Keratinocyte (primary cell): ENCODE measurements around the gene PATL2. TPM values are rescaled to one million over a fixed set of nuclear protein-coding genes. Genes with fewer than 3 reads are reported as not detected.

ENCODE experiments used
- DNase-seq: peaks from one replicate; pipeline ENCODE4 v3.0.0-alpha.2; 2011; ENCODE audit warnings: low read depth, missing footprints, low spot score
- FAIRE-seq: peaks from 2 replicates; lab custom pipeline; 2011; peaks lifted over from hg19 to GRCh38; lab: Jason Lieb, UNC
- H2AFZ ChIP-seq: 2 replicates; pipeline ENCODE4 v1.6.0; 2012; ENCODE audit warnings: low read length, control low read depth, inconsistent platforms; ENCODE audit not compliant: control insufficient read depth
- H3K27ac ChIP-seq: 2 replicates; pipeline ENCODE4 v1.5.1; 2011; ENCODE audit warnings: low read length; ENCODE audit not compliant: control insufficient read depth, insufficient read depth
- H3K27me3 ChIP-seq: 3 replicates; pipeline ENCODE4 v1.6.0; 2011; ENCODE audit warnings: low read length; ENCODE audit not compliant: control insufficient read depth, insufficient read depth; ENCODE audit errors: extremely low read depth
- H3K36me3 ChIP-seq, 2 experiments: 2 replicates in 1 of 2; 3 replicates in 1 of 2; pipeline ENCODE4 v1.5.1; 2011; ENCODE audit warnings: low read length in 2 of 2, mild to moderate bottlenecking in 1 of 2; ENCODE audit not compliant: control insufficient read depth in 2 of 2, insufficient read depth in 2 of 2; ENCODE audit errors: extremely low read depth in 1 of 2
- H3K4me1 ChIP-seq: 3 replicates; pipeline ENCODE4 v1.5.1; 2011; ENCODE audit warnings: low read length; ENCODE audit not compliant: control insufficient read depth, insufficient read depth; ENCODE audit errors: extremely low read depth
- H3K4me2 ChIP-seq: 3 replicates; pipeline ENCODE4 v1.6.0; 2011; ENCODE audit warnings: low read depth, low read length; ENCODE audit not compliant: control insufficient read depth, insufficient read depth; ENCODE audit errors: extremely low read depth
- H3K4me3 ChIP-seq, 3 experiments: fragments of 200-600 bp in 1 of 3; sonication (generic) in 1 of 3; 2 replicates in 2 of 3; 3 replicates in 1 of 3; pipeline ENCODE4 v1.5.1; 2011 to 2016; ENCODE audit warnings: low read length in 3 of 3, mild to moderate bottlenecking in 3 of 3, control low read depth in 2 of 3, inconsistent platforms in 1 of 3, low read depth in 1 of 3, mixed read lengths in 1 of 3, mixed run types in 1 of 3, moderate library complexity in 1 of 3; ENCODE audit not compliant: control insufficient read depth in 2 of 3, insufficient read depth in 2 of 3; ENCODE audit errors: extremely low read depth in 1 of 3
- H3K79me2 ChIP-seq: 2 replicates; pipeline ENCODE4 v1.6.0; 2012; ENCODE audit warnings: low read length; ENCODE audit not compliant: control insufficient read depth, insufficient read depth
- H3K9ac ChIP-seq: 3 replicates; pipeline ENCODE4 v1.6.0; 2011; ENCODE audit warnings: low read length; ENCODE audit not compliant: control insufficient read depth, insufficient read depth; ENCODE audit errors: extremely low read depth
- H3K9me1 ChIP-seq: 3 replicates; pipeline ENCODE4 v1.6.0; 2011; ENCODE audit warnings: low read length; ENCODE audit not compliant: control insufficient read depth, insufficient read depth; ENCODE audit errors: extremely low read depth
- H3K9me3 ChIP-seq: 2 replicates; pipeline ENCODE4 v1.5.1; 2012; ENCODE audit warnings: low read depth, low read length; ENCODE audit not compliant: control insufficient read depth
- H4K20me1 ChIP-seq: 3 replicates; pipeline ENCODE4 v1.6.0; 2011; ENCODE audit warnings: low read length; ENCODE audit not compliant: control insufficient read depth, insufficient read depth; ENCODE audit errors: extremely low read depth
- EZH2 ChIP-seq: IDR thresholded peaks from one replicate; pipeline ENCODE4 v1.6.1; 2012; ENCODE audit warnings: inconsistent platforms, mild to moderate bottlenecking, low read length, moderate library complexity
- dilution Hi-C: fragments of 300-500 bp; cut with MboI; formaldehyde crosslinking; loops from one replicate; pipeline ENCODE4 v1.7.0; 2020; ENCODE audit warnings: low sequenced_read_pairs; ENCODE audit not compliant: extremely low pct_ligation_motif_present
- polyA plus RNA-seq, 5 experiments: library from polyadenylated mRNA; depleted of rRNA in 3 of 5; stranded (reverse) in 3 of 5; stranded (forward) in 1 of 5; unstranded in 1 of 5; fragments of >200 nt; gene quantifications; 1 replicate in 1 of 5; 2 replicates in 3 of 5; 3 replicates in 1 of 5; pipeline versions ENCODE4 v1.2.1 to v1.2.3, GENCODE V29; 2011 to 2012; ENCODE audit warnings: missing spikeins in 2 of 5, low read depth in 1 of 5, low replicate concordance in 1 of 5
- TF ChIP-seq, protein P1 (sequence below), 3 experiments: IDR thresholded peaks in 1 of 3; conservative IDR thresholded peaks in 1 of 3; optimal IDR thresholded peaks in 1 of 3; 2 replicates in 2 of 3; 3 replicates in 1 of 3; pipeline versions ENCODE3 to v1.5.1; 2011; ENCODE audit warnings: low read length in 3 of 3, mild to moderate bottlenecking in 3 of 3, moderate library complexity in 2 of 3, control low read depth in 1 of 3, inconsistent platforms in 1 of 3; ENCODE audit not compliant: insufficient read depth in 2 of 3; ENCODE audit errors: extremely low read depth in 1 of 3

PATL2 gene
- polyA plus RNA-seq, 1 donor (not counting 4 experiments of a cell fraction or from before 2014, with no cell fraction given) = 0.46 TPM

DNA sequence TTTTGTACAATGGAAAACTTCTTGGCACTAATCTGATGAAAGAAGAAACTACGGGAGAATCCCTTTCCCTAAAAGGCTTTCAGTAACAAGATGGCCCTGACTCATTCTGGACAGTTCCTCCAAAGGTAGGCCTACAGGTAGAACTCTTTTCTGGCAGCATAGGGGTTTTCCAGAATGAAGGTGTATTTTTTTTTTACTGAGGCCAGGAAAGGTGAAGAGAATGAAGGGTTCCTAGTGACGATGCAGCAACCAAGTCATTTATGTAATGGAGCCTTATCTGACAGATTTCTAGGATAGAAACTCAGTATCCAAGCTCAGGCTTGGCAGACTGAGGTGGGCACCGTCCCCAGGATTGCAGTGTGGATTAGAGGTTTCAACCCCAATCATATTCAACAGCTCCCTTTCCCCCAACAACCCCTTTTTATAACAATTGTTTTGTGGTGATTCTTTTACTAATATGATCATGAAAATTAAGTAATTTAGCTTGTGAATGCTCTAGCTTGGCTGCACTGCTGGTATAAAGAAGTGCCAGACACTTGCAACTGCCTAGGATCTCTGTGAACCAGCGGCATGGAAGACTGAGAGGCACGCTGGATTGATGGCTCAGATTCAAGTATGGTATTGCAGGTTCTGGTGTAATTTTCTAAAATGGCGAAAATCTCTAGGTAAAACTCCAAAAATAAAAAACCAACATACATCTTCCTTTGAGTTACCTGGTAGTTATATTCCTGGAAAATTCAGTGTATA is 16.5 kb upstream of the PATL2 start:
- peaks cover 40% of the 10 kb centered on the region for H3K4me1 ChIP-seq
- peak overlapping the region; percentile 97 for H3K27ac ChIP-seq
- dilution Hi-C loops = no loop called here
- no peak for TF ChIP-seq EZH2
- TF ChIP-seq, protein P1, sequence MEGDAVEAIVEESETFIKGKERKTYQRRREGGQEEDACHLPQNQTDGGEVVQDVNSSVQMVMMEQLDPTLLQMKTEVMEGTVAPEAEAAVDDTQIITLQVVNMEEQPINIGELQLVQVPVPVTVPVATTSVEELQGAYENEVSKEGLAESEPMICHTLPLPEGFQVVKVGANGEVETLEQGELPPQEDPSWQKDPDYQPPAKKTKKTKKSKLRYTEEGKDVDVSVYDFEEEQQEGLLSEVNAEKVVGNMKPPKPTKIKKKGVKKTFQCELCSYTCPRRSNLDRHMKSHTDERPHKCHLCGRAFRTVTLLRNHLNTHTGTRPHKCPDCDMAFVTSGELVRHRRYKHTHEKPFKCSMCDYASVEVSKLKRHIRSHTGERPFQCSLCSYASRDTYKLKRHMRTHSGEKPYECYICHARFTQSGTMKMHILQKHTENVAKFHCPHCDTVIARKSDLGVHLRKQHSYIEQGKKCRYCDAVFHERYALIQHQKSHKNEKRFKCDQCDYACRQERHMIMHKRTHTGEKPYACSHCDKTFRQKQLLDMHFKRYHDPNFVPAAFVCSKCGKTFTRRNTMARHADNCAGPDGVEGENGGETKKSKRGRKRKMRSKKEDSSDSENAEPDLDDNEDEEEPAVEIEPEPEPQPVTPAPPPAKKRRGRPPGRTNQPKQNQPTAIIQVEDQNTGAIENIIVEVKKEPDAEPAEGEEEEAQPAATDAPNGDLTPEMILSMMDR (optimal IDR thresholded peaks at IDR 0.05 in 1 of 3, IDR thresholded peaks at IDR 0.05 in 1 of 3, conservative IDR thresholded peaks at IDR 0.05 in 1 of 3; ENCODE audit: extremely low read depth in 1 of 3, insufficient read depth in 2 of 3, low read length in 3 of 3) = no peak
- no peak overlapping the region for H3K4me3 ChIP-seq
- peaks cover 2% of the 10 kb centered on the region for H3K79me2 ChIP-seq
- peak overlapping the region; percentile 90 for H3K9ac ChIP-seq
- no peaks in the 10 kb centered on the region for H4K20me1 ChIP-seq
- FAIRE-seq (no peak), DNase-seq (no peak)
- H3K36me3 ChIP-seq = no peaks in the 10 kb centered on the region
- no peaks in the 10 kb centered on the region for H3K27me3 ChIP-seq
- no peaks in the 10 kb centered on the region for H3K9me1 ChIP-seq
- H3K9me3 ChIP-seq = no peaks in the 10 kb centered on the region
- peak overlapping the region; percentile 1 for H2AFZ ChIP-seq
- H3K4me2 ChIP-seq = peak overlapping the region; percentile 93

DNA sequence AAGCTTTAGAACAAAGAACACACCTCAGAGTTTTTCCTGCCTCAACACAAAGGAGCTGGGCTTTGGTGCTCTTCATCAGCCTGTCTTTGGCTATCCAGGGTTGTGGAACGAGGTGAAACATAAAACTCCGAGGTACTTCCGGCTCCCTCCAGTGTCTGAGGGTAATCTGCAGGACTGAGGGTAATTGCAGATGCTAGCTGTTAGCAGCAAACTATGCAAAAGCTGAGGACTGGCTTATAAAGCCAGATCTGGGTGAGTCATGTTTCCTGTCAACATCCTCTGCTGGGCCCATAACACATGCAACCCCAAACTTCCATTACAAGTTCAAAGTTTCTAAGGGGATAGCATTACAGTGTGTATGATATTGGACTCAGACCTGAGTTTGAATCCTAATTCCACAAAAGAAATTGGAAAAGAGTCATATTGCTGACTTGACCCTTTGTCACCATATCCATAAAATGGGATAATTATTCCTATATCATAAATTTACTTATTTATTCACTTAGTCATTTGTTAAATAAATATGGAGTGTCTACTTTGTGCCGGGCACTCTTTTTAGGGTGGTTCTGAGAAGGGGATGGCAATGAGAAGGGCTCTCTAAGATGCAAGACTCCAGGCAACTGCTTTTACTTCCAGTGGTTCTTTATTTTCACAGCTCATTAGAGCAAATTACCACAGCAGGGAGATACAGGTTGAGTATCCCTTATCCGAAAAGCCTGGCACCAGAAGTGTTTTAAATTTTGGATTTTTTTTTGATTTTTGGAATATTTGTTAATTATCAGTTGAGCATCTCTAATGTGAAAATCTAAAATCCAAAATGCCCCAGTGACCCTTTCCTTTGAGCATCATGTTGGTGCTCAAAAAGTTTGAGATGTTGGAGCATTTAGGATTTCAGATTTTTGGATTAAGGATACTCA is 15.7 kb upstream of the PATL2 start:
- TF ChIP-seq, protein P1 (optimal IDR thresholded peaks at IDR 0.05 in 1 of 3, IDR thresholded peaks at IDR 0.05 in 1 of 3, conservative IDR thresholded peaks at IDR 0.05 in 1 of 3; ENCODE audit: extremely low read depth in 1 of 3, insufficient read depth in 2 of 3, low read length in 3 of 3) = no peak
- TF ChIP-seq EZH2 = no peak
- no peaks in the 10 kb centered on the region for H4K20me1 ChIP-seq
- H3K4me2 ChIP-seq = peak overlapping the region; percentile 93
- peaks cover 2% of the 10 kb centered on the region for H3K79me2 ChIP-seq
- no peaks in the 10 kb centered on the region for H3K9me3 ChIP-seq
- H3K9me1 ChIP-seq = no peaks in the 10 kb centered on the region
- FAIRE-seq (peak; percentile 94), DNase-seq (peak; percentile 66)
- peak overlapping the region; percentile 73 for H3K9ac ChIP-seq
- peak overlapping the region; percentile 90 for H2AFZ ChIP-seq
- peak overlapping the region in 2 of 3 experiments; percentile 45 to 56 for H3K4me3 ChIP-seq
- H3K36me3 ChIP-seq = no peaks in the 10 kb centered on the region
- dilution Hi-C loops = no loop called here
- no peaks in the 10 kb centered on the region for H3K27me3 ChIP-seq
- H3K4me1 ChIP-seq = peaks cover 40% of the 10 kb centered on the region
- H3K27ac ChIP-seq = peak overlapping the region; percentile 97
